ENCODE data around the gene PKP1.
"Not testable (repeated sequence)": the region's sequence is repeated elsewhere in the genome, so short reads cannot be mapped to it uniquely, and the experiment has no call there.

The PKP1 gene

GRCh38 chr1:201282931-201283829, at the start of gene PKP1:
TSS of gene PKP1 (plus strand) at chr1:201283506. CDS start at chr1:201283703, 197 bp downstream.
- in situ Hi-C loops (cut with HindIII; ENCODE audit: low sequenced_read_pairs): no loop called here
- peak within 1 kb of the TSS; percentile 12 for H3K4me3 ChIP-seq (ENCODE audit: low read depth, low read length)
- TF ChIP-seq CTCF (IDR thresholded peaks at IDR 0.05; ENCODE audit: low read depth, low read length): no peak
- no peak for DNase-seq (ENCODE audit: low read depth, low spot score)

DNA sequence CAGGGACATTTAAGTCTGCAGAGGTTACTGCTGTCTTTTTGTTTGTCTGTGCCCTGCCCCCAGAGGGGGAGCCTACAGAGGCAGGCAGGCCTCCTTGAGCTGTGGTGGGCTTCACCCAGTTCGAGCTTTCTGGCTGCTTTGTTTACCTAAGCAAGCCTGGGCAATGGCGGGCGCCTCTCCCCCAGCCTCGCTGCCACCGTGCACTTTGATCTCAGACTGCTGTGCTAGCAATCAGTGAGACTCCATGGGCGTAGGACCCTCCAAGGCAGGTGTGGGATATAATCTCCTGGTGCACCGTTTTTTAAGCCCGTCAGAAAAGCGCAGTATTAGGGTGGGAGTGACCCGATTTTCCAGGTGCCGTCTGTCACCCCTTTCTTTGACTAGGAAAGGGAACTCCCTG, 43.7 kb upstream of the PKP1 start:
- DNase-seq (ENCODE audit: low read depth, low spot score); H3K4me3 ChIP-seq (ENCODE audit: low read depth, low read length); in situ Hi-C loops (cut with HindIII; ENCODE audit: low sequenced_read_pairs): not testable (repeated sequence)

GRCh38 chr1:201240171-201240570, 43.1 kb upstream of the PKP1 start:
- in situ Hi-C loops (cut with HindIII; ENCODE audit: low sequenced_read_pairs): no loop called here
- no peak overlapping the region for H3K4me3 ChIP-seq (ENCODE audit: low read depth, low read length)
- no peak for TF ChIP-seq CTCF (IDR thresholded peaks at IDR 0.05; ENCODE audit: low read depth, low read length)
- DNase-seq (ENCODE audit: low read depth, low spot score): no peak

DNA sequence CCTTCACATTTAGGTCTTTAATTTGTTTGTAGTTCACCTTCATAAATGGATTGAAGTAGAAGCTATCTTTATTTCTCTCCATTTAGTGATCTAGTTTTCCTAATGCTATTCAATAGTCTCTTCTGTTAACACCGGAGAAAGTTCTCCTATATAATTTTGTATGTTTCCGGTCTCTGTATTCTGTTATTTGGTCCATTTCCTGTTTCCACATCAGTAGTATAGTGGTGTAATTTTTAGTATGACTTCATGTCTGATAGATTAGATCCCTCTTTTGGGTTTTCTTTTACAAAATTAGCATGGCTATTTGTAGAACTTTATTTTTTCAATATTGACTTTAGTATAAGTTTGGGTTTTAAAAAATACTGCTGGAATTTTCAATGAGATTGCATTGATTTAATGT, 41.6 kb upstream of the PKP1 start:
- H3K4me3 ChIP-seq (ENCODE audit: low read depth, low read length): no peak overlapping the region
- DNase-seq (ENCODE audit: low read depth, low spot score): no peak
- no peak for TF ChIP-seq CTCF (IDR thresholded peaks at IDR 0.05; ENCODE audit: low read depth, low read length)
- in situ Hi-C loops (cut with HindIII; ENCODE audit: low sequenced_read_pairs): no loop called here

DNA sequence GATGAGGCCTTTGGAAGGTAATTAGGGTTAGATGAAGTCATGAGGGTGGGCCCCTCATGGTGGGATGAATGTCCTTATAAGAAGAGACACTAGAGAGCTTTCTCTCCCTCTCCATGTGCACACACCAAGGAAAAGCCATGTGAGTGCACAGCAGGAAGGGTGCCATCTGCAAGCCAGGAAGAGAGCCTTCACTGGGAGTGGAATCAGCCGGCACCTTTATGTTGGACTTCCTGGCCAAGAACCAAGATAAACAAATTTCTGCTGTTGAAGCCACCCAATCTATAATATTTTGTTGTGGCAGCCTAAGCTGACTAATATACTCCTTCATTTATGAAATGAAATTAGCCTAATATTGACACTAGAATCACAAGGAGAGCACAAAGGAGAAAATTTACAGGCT, 38.2 kb upstream of the PKP1 start:
- no peak for TF ChIP-seq CTCF (IDR thresholded peaks at IDR 0.05; ENCODE audit: low read depth, low read length)
- DNase-seq (ENCODE audit: low read depth, low spot score): no peak
- H3K4me3 ChIP-seq (ENCODE audit: low read depth, low read length): no peak overlapping the region
- in situ Hi-C loops (cut with HindIII; ENCODE audit: low sequenced_read_pairs): no loop called here

DNA sequence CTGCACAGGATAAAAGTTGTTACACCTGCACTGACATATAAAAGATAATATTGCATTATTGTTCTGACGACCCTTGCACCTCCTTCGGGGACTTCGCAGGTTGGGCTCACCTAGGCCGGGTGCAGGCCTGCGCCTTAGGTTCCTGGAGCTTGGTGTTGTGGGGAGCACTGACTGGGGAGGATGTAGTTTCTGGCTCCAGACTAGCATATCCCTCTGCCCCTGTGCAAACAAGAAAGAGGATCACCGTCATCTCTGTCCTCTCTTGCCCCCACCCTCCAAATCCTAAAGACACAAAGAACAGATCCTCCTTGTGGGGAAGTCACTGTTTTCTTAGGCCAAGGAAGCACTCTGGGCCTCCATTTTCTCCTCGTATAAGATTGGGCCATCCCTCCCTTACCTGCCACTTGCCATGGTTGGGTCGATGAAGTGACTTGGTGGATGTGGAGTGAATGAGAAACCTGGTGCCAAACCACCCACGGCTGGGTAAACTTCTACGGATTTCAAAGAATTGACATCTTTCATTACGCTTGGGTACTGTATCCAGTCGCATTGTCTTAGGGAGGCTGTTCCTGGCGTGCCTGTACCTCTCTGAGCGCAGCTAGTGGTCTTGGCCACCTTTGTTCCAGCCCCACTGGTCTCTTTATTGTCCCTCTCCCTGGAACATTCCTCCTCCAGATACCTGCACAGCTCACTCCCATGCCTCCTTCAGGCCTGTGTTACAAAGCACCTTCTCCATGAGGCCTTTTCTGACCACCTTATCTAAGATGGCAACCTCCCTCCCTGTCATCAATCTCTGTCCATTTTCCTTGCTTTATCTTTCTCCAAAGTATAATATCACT, 34.4 kb upstream of the PKP1 start:
- no peak for TF ChIP-seq CTCF (IDR thresholded peaks at IDR 0.05; ENCODE audit: low read depth, low read length)
- in situ Hi-C loops (cut with HindIII; ENCODE audit: low sequenced_read_pairs): no loop called here
- no peak overlapping the region for H3K4me3 ChIP-seq (ENCODE audit: low read depth, low read length)
- DNase-seq (ENCODE audit: low read depth, low spot score): no peak
